GM12801 (cell line): ENCODE results near the gene DOCK4.

Source experiments
- CTCF ChIP-seq: IDR thresholded peaks from one replicate; pipeline ENCODE4 v1.5.1; 2011; ENCODE audit warnings: control low read depth; ENCODE audit not compliant: insufficient read length; ENCODE audit errors: extremely low read depth

DOCK4 gene

GRCh38 chr7:112204499-112205342, 1.5 kb downstream of the DOCK4 start:
- TF ChIP-seq CTCF: no peak

- no peak for TF ChIP-seq CTCF
Measured at GRCh38 chr7:112203365-112203739, 2.8 kb downstream of the DOCK4 start.

GRCh38 chr7:112202816-112203215, 3.4 kb downstream of the DOCK4 start:
- TF ChIP-seq CTCF: no peak

GRCh38 chr7:112201839-112202238, 4.4 kb downstream of the DOCK4 start:
- TF ChIP-seq CTCF: no peak

GRCh38 chr7:112201411-112201810, 4.8 kb downstream of the DOCK4 start:
- no peak for TF ChIP-seq CTCF

- no peak for TF ChIP-seq CTCF
Measured at GRCh38 chr7:112199672-112200071, 6.5 kb downstream of the DOCK4 start.

GRCh38 chr7:112199035-112199655, 7.1 kb downstream of the DOCK4 start:
- TF ChIP-seq CTCF: no peak
